Measurements from ENCODE around the gene ATAD2B.

ATAD2B gene

DNA sequence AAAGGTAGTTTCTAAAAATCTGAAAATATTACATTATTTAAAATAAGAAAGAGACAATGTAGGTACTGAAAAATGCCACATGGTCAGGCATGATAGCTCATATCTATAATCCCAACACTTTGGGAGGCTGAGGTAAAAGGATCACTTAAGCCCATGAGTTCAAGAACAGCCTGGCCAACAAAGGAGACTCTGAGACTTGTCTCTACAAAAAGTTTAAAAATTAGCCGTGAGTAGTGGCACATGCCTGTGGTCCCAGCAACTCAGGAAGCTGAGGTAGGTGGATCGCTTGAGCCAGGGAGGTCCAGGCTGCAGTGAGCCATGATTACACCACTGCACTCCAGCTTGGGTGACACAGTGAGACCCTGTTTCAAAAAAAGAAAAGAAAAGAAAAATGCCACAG lies 21.8 kb downstream of the ATAD2B start:
- DNase-seq, result no peak

DNA sequence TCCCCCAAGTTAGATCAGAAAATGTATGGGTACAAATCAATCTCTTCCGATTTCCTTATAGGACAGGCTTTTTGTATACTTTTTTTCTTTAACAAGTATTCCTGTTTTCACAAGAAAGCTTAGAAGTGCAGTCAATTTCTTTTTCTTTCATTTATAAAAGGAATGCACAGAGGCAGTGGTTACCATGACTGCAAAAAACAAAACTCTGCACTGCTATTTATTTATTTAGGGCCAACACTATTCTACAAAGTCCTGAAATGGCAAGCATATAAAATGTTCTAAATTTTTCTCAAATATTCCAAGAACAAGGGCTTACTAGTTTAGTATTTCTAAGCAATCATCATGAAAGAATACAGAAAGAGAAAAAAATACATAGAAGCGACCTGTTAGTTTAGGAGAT lies 22.2 kb downstream of the ATAD2B start:
- DNase-seq, result no peak

DNA sequence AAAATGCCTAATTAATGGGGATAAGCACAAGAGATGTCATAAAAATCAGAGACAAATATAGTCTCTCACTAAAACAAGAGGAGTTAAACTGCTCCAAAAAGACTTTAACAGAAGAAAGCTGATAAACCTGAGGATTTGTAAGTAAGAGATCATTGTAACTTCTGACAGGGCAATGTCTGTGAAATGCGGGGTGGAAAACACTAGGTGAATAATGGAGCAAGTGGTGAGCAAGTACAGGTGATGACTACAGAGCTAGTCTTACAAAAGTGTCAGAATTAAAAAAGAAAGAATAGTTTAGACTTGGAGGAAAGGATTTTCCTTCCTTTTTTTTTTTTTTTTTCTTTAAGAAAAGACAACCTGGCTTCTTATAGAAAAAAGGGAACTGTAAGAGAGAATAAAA lies 22.7 kb downstream of the ATAD2B start:
- no peak for DNase-seq

DNA sequence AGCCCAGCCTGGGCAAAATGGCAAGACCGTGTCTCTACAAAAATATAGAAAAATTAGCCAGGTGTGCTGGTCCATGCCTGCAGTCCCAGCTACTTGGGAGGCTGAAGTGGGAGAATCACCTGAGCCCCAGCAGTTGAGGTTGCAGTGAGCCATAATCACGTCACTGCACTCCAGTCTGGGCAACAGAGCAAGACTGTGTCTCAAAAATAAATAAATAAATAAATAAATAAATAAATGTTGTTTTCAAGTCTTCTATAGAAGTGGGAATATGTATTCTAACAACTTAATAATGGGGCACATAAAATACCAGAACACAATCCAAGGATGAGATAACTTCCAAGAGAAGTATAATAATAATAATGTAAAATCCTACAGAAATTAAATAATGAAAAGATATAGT lies 23.9 kb downstream of the ATAD2B start:
- no peak for DNase-seq

DNA sequence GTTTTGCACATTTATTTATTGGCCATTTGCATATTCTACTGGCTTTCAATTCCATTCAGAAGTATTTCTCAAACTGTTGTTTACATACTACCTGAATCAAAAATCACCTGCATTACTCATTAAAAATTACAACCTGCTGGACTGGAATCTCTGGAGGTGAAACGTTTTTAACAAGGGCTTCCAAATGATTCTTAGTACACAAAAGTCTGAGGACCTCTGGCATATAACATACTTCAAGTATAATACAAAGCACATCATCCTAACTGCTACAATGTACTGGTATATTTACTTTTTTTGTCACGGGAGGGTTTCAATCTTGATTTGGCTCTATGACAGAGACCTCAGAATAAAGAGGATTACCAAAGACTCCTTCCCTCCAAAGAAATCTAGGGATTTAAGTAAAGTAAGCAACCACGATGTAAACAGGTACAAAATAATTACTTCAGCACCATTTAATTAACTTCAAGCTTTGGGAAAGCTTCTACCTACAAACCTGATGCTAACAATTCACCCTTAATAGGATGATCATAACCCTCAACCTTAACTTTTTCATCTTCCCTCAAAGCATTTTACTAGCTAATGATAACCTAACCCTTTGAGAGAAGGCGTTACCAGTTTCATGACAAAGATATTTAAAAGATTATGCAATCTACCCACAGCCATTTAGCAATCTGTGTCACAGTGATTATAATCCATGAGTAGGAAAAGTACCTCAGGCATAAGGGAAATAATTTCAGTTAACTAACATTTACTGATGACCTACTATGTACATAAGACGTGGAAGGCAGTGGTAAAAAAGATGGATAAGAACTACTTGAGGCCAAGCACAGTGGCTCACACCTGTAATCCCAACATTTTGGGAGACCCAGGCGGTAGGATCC lies 24.7 kb downstream of the ATAD2B start:
- no peak for DNase-seq

DNA sequence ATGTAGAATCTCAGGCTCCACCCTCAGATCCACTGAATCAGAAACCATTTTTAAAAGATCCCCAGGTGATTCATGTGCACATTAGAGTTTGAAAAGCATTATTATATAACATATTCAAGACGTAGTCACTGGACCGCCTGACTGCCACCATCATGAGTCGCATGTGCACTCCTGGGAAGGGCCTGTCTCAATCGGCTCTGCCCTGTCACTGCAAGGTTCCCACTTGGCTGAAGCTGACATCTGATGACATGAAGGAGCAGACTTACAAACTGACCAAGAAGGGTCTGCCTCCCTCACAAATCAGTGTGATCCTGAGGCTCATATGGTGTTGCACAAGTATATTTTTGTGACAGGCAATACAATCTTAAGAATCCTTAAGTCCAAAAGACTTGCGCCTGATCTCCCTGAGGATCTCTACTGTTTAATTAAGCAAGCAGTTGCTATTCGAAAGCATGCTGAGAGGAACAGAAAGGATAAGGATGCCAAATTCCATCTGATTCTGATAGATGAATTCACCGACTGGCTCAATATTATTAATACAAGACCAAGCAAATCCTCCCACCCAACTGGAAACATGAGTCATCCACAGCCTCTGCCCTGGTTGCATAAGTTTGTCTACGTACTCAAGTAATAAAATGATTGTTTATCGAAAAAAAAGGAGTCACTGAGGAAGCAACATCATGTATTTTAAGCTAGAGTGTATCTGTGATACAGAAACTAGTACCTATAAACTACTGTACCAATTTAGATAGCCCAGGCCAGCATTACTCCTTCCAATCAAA lies 26.2 kb downstream of the ATAD2B start:
- DNase-seq, result peak in 1 of 2 donors; percentile 12

DNA sequence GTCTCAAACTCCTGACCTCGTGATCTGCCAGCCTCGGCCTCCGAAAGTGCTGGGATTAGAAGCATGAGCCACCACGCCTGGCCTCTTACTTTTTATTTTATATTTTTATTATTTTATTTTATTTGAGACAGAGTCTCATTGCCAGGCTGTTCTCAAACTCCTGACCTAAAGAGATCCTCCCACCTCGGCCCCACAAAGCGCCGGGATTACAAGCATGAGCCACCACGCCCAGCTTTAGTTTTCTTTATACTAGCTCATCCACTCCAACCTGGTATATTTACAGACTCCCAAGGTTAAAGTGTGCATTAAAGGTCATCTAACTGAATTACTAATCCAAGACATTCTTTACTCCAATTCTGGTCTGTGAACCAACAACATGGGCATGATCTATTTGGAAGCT lies 26.8 kb downstream of the ATAD2B start:
- no peak for DNase-seq

DNA sequence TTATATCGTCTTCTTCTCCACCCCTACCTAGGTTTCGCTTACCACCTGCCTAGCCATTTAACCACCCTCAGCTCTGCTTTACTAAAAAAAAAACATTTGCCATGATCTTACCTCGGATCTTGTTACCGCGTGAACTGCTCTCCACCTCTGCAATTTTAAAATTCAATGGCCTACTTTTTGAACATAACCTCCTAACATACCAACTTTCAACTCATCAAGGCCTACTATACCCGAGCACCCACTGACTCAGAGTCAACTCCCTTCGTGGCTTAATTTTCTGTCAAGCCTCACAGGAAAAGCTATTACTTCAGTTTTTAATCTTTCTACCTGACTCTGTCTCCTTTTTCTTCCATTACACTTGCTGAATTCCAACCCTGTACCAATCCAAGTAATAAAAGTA lies 55.7 kb downstream of the ATAD2B start:
- DNase-seq, result no peak

DNA sequence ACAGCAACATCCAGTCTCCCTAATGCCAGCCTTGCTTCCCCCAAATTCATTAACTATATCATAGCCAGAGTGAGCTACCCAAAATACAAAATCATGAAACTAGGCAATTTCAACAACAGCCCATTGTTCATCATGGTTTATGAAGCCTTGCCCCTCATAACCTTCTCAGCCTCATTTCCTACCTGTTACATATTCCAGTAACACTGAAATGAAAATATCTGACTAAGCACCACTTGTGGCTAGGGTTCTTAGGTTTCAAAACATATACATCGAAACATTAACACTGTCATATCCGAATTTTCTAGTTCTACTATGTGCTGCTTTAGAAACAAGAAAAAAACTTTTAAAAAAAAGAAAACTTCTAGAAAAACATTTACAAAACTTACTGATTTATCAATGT lies 59.5 kb downstream of the ATAD2B start:
- DNase-seq, result no peak

DNA sequence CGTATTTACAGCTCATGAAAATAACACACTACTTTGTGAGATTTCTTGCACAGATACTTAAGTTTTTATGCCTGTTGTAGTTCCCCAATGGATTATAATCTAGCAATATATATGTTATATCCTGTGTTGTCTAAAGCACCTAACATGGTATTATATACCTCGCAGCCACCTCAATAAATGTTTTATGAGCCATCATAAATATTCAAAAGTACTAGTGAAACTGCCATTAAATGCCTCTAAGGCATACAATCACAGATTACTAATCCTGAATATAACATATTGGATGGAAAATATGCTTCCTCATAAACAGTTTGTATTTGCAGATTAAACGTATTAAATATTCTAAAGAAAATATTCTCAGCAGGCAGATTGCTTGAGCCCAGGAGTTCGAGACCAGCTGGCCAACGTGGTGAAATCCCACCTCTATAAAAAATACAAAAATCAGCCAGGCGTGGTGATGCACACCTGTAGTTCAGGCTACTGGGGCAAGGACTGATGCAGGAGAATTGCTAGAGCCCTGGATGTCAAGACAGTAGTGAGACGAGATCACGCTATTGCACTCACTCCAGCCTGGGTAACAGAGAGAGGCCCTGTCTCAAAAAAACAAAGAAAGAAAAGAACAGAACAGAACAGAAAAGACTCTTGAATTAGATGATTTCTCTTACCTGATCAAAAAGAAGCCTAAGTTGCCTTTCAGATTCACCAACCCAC lies 64.1 kb downstream of the ATAD2B start:
- DNase-seq, result no peak

DNA sequence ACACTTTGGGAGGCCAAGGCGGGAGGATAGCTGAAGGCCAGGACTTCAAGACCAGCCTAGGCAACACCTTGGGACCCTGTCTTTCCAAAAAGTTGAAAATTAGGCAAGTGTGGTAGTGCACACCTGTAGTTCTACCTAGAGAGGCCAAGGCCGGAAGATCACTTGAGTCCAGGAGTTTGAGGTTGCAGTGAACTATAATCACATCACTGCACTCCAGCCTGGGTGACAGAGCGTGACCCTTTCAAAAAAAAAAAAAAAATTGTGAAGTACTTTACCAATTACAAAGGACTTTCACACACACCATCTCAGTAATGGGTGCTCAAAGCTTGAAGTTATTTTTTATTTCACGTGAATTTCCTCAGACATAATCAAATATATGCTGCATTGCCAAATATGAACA lies 65.0 kb downstream of the ATAD2B start:
- no peak for DNase-seq

DNA sequence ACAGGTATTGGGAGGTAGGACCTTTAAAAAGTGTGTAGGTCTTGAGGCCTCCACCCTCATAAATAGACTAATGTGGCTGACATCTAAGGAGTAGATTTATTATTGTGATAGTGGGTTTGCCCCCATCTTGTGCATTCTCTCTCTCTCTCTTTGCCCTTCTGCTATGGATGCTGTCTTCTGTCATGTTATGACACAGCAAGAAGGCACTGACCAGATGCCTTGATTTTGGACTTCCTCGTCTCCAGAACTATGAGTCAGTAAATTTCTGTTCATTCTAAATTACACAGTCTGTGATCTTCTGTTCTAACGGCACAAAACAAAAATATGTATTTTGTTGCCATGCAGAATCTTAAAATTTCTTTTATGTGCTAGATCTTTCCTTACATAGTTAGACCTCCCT lies 66.9 kb downstream of the ATAD2B start:
- DNase-seq, result no peak

DNA sequence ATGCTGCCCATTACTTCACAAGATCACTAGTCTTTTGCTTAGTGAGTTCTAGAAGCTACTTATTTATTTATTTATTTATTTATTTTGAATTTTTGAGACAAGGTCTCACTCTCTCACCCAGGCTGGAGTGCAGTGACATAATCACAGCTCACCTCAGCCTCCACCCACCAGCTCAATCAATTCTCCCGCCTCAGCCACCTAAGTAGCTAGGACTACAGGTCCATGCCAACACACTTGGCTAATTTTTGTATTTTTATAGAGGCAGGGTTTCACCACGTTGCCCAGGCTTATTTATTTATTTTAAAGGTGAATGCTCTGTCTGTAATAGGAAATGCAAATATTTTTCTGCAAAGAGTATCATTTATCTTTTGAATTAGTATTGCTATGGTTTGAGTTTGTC lies 67.7 kb downstream of the ATAD2B start:
- no peak for DNase-seq

DNA sequence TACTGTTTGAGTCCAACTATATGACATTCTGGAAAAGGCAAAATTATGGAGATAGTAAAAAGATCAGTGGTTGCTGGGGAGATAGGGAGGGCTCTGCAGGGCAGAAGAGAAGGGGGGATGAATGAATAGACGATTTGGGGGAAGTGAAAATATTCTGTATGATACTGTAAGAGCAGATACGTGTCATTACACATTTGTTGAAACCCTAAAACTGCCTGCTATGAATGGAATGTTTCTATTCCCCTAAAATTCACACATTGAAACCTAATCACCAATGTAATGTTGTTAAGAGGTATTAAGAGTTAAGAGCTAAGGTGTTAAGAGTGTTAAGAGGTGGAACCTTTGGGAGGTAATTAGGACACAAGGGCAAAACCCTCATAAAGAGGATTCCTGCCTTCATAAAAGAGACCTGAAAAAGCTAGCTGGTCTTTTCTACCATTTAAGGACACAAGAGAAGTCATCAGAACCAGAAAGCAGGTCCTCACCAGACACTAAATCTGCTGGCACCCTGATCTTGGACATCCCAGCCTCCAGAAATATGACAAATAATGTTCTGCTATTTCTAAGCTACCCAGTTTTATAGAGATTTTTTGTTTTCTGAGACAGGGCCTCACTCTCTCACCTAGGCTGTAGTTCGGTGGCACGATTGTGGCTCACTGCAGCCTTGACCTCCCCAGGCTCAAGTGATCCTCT lies 76.2 kb downstream of the ATAD2B start:
- no peak for DNase-seq

DNA sequence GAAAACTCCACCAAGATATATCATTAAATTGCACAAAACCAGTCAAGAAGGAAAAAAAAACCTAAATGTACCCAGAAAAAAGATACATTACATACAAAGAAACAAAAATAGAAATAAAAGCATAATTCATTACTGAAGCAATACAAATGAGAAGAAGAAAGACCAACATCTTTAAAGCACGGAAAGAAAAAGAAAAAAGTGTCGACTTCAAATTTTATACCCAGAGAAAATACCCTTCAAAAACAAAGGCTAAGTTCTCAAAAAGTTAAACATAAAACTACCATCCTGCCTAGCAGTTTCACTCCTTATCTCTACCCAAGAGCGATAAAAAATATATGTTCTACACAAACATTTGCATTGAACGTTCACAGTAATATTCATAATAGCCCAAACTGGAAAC lies 82.0 kb downstream of the ATAD2B start:
- DNase-seq, result no peak

DNA sequence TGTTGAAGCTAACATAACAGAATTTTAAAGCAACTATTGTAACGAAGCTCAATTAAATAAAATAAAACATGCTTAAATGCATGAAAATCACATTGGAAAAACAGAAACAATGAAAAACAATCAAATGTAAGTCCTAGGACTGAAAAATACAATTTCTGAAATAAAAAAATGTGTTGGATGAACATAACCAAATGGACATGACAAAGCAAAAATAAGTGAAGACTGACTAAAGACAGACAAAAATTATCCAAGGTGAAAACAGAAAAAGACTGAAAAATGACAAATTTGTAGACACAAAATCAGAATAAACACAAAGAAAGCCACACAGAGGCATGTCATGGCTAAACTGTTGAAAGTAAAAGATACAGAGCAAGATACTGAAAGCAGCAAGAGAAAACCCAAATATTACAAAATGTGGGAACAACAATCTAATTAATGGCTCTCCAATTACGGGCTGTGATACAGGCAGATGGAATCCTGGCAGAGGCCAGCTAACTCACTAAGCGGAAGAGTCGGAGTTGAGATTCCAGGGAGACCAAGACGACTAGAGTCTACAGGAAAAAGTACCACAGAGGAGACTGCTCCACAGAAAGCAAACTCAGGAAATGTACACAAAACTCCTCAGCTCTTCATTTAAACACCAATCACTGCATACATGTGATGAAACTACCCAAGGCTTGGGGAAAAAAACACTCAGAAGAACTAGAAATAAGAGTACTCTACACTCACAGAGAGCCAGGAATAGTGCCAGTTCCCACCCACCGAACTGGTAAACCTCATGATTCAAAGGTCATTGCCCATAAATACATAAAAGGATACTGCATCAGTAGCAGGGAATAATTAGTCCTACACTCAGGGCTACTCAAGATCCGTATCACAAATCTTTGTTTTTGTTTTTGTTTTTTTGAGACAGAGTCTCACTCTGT lies 83.6 kb downstream of the ATAD2B start:
- no peak for DNase-seq

DNA sequence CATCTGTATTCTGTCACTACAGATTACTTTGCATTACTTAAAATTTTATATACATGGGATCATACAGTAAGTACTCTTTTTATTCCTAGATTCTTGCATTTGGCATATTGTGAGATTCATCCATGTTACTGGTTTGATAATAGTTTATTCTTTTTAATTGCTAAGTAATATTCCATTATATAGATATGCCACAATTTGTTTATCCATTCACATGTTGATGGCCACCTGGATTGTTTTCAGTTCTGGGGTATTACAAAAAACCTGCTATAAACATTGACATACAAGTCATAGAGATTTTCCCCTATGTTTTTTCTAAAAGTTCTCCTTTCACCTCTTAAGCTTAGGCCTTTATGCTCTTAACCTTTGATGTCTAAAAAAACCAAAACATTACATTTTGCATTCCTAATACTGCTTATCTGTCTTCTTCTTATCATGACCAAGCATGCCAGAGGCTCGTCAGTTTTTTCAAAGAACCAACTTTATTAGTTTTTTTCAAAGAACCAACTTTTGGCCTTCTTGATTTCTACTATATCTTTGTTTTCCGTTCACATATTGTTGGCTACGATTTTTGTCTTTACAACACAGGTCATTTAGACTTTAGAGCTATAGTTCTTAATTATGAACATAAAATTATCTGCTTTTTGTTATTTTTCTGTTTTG lies 86.9 kb downstream of the ATAD2B start:
- DNase-seq, result no peak

DNA sequence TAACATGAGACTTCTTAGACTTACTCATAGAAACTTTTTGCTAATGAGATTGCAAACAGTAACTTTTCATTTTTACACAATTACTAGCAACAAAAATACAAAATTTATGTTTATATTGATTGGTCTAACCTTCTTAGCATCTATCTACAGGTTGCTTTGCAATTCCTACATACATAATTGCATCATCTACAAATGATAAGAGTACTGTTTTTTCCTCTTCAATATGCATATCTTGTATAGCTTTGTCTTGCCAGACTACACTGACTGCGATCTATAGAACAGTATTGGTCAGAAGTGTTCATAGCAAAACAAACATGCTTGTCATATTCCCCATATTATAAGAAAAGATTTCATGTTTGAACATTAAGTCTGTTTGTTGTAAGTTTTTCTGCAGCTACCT lies 87.9 kb downstream of the ATAD2B start:
- no peak for DNase-seq

DNA sequence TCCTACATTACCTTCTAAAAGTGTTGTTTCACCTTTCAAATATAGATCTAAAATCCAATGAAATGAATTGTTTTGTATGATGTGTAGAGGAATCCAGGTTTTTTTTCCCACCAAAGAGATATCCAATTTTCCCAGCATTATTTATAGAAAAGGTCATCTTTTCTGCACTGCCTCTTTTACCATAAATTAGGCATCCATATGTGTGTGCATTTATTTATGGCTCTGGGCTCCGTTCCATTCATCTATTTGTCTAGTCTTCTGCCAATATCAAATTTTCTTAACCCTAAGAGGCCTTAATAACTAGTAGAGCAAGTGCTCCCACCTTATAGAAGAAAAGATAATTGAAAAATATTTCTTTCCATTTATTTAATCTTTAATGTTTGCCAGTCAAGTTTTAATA lies 88.3 kb downstream of the ATAD2B start:
- DNase-seq, result no peak

DNA sequence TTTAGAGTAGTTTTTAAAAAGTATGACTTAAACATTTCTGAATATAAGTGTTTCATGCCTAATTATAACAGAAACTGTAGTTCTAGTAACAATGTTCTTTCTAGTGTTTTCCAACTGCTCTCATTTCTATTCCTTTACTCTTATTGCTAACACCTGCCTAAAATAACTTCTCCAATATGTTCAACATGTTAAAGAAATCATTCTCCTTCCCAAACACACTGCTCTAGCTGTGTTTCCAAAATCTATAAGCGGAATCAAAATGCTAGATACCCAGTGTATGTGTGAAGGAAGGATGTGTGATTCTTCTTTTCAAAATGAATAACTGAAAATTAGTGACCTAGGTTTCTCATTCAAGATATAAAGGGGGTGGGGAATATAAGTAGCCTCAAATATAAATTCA lies 89.1 kb downstream of the ATAD2B start:
- no peak for DNase-seq

DNA sequence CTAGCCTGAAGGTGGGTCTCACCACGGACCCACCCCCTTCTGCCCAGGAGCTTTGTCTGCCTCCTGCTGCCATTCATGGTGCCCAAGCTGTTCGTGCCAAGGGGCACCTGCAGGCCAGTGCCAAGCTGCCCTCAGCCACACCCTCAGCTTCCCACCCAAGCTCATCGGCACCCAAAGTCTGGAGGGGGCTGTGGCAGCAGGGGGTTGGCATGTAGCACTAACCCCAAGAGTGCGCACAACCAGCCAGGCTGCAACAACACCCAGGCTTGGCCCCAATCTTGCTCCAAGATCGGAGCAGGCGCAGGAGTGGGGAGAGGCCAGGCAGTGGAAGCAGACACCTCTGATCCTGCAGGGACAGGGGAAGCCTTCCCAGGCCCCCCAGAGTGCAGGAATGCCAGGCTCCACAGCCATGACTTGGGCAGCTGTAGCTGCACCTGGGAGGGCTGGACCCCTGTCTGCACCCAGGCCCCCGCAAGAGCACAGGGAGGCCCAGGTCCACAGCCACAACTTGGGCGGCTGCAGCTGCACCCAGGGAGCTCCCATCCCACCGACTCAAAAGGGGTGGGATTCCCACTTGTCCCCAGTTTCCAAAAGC lies 89.9 kb downstream of the ATAD2B start:
- DNase-seq, result no peak

Measured in bone marrow (tissue), 2 donors.